IPS DF 4.7 (cell line): ENCODE results near the gene PPCDC.

ENCODE experiments used
- DNase-seq: peaks from one replicate; pipeline ENCODE4 v3.0.0-alpha.2; 2013; ENCODE audit warnings: low spot score; ENCODE audit errors: extremely low read depth

Gene PPCDC

GRCh38 chr15:75043509-75044257 lies 20.3 kb downstream of the PPCDC start:
- DNase-seq: no peak

GRCh38 chr15:75044258-75044878 lies 21.0 kb downstream of the PPCDC start:
- no peak for DNase-seq

- DNase-seq: no peak
Observed at GRCh38 chr15:75045332-75046015, 22.1 kb downstream of the PPCDC start.

- no peak for DNase-seq
Observed at GRCh38 chr15:75048394-75048793, 25.0 kb downstream of the PPCDC start.

- no peak for DNase-seq
Observed at GRCh38 chr15:75049392-75049791, 26.0 kb downstream of the PPCDC start.

- DNase-seq: no peak
Observed at GRCh38 chr15:75050283-75050682, 26.9 kb downstream of the PPCDC start.

- no peak for DNase-seq
Observed at GRCh38 chr15:75051191-75051608, 27.8 kb downstream of the PPCDC start.

GRCh38 chr15:75051711-75052110 lies 28.3 kb downstream of the PPCDC start:
- DNase-seq: no peak

- no peak for DNase-seq
Observed at GRCh38 chr15:75052972-75053747, 29.8 kb downstream of the PPCDC start.

- no peak for DNase-seq
Observed at GRCh38 chr15:75053748-75054125, 30.3 kb downstream of the PPCDC start.

- no peak for DNase-seq
Observed at GRCh38 chr15:75054172-75054897, 30.9 kb downstream of the PPCDC start.

GRCh38 chr15:75056036-75056435 lies 32.6 kb downstream of the PPCDC start:
- DNase-seq: no peak

GRCh38 chr15:75058127-75058905 lies 34.9 kb downstream of the PPCDC start:
- no peak for DNase-seq

- DNase-seq: no peak
Observed at GRCh38 chr15:75059607-75060006, 36.2 kb downstream of the PPCDC start.

GRCh38 chr15:75061272-75061671 lies 37.9 kb downstream of the PPCDC start:
- DNase-seq: no peak

- no peak for DNase-seq
Observed at GRCh38 chr15:75062706-75063105, 39.3 kb downstream of the PPCDC start.

- DNase-seq: no peak
Observed at GRCh38 chr15:75063338-75063737, 39.9 kb downstream of the PPCDC start.

GRCh38 chr15:75063889-75064288 lies 40.5 kb downstream of the PPCDC start:
- DNase-seq: no peak

- no peak for DNase-seq
Observed at GRCh38 chr15:75064846-75065245, 41.5 kb downstream of the PPCDC start.

- DNase-seq: no peak
Observed at GRCh38 chr15:75065467-75065850, 42.1 kb downstream of the PPCDC start.
